SK-N-MC (cell line): ENCODE results near the gene COPE.
A peak's percentile ranks its signal among the peaks of the same experiment; 100 is the strongest.

Source experiments
- DNase-seq: peaks from one replicate; pipeline ENCODE4 v3.0.0-alpha.2; 2011; ENCODE audit warnings: low read depth, low spot score
- H3K27ac ChIP-seq: fragments of 200-600 bp; sonication (generic); 2 replicates; pipeline ENCODE4 v1.5.1; 2016; ENCODE audit warnings: mixed run types
- H3K36me3 ChIP-seq: fragments of 200-600 bp; sonication (generic); 2 replicates; pipeline ENCODE4 v1.6.1; 2017; ENCODE audit warnings: antibody characterized with exemption, low read length, mixed read lengths; ENCODE audit not compliant: insufficient read depth
- H3K4me3 ChIP-seq: fragments of 200-600 bp; sonication (generic); 2 replicates; pipeline ENCODE4 v1.5.1; 2016
- H3K9ac ChIP-seq: fragments of 200-600 bp; sonication (generic); 2 replicates; pipeline ENCODE4 v1.8.0; 2017; ENCODE audit warnings: mixed run types, mixed read lengths; ENCODE audit not compliant: insufficient read length
- H3K9me3 ChIP-seq: fragments of 200-600 bp; sonication (generic); 2 replicates; pipeline ENCODE4 v1.6.1; 2017; ENCODE audit warnings: low read depth, mild to moderate bottlenecking, antibody characterized with exemption, low read length, moderate library complexity, mixed read lengths
- EZH2 ChIP-seq: fragments of 200-600 bp; sonication (generic); IDR thresholded peaks from one replicate; pipeline ENCODE4 v1.6.1; 2017; ENCODE audit warnings: antibody characterized with exemption
- FOXP2 ChIP-seq: optimal IDR thresholded peaks from 2 replicates; pipeline ENCODE3; 2011; ENCODE audit warnings: mild to moderate bottlenecking, moderate library complexity; ENCODE audit not compliant: insufficient read depth; ENCODE audit errors: extremely low read length, control extremely low read depth
- POLR2AphosphoS5 ChIP-seq: IDR thresholded peaks from 2 replicates; pipeline ENCODE4 v1.6.1; 2012; ENCODE audit warnings: mild to moderate bottlenecking, low read depth, low read length, borderline replicate concordance

Gene COPE

DNA sequence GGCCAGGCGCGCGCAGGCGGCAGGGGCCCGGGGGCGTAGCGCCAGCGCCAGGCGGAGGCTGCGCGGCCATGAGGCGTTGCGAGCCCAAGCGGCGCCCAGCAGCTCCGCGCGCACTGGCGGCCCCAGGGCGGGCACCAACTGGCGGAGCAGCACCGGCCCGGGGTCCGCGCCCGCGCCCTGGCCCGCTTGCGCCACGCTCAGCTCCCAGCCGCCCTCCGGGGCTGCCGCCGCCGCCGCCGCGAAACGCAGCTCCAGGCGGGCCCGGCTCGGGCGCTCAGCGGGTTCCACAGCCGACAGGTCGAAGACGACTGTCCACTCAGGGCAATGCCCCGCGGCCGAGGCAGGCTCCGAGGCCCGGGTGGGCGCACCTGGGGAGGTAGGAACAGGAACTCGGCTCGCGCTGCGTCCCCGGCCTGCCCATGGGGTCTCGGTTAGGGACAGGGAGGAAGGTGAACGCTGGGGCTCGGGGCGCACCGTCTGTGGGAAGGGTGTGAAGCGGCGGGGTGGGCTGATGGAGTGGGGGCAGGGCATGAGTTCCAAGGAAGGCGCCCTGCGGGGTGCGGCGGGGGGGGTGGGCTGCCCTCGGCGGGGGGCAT is 50.1 kb downstream of the COPE start:
- DNase-seq, result no peak
- H3K9me3 ChIP-seq, result no peaks in the 10 kb centered on the region
- no peak overlapping the region for H3K27ac ChIP-seq
- no peak overlapping the region for H3K4me3 ChIP-seq
- TF ChIP-seq FOXP2, result no peak
- TF ChIP-seq POLR2AphosphoS5, result no peak
- TF ChIP-seq EZH2, result no peak
- H3K36me3 ChIP-seq, result peaks cover 35% of the 10 kb centered on the region; the same call in 1 of the 2 replicates
- H3K9ac ChIP-seq, result no peak overlapping the region

DNA sequence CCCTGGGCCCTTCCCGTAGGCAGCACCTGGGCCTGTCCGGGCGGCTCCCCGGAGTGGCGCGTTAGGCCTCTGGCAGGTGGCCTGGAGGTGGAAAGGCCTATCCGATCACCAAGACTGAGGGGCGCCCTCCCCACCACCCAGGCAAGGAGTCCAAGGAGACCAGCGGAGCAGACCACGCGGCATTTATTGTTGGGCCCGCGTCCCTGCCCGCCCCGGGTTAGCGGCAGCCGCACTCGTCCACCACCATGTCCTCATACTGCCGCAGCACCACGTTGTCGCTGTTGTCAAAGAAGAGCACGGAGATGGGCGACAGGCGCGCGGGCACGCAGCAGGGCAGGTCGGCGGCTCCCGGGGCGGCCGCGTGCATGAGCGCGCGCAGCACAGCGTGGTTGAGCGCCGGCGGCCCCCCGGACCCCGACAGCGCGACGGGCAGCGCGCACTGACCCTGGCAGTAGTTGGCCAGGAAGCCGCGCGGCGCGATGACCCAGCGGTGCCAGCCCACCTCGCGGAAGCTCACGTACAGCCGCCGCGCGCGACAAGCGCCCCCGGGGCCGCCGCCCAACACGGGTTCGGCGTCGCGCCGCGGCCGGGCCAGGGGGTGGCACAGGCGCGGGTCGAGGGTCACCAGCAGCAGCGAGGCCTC is 50.7 kb downstream of the COPE start:
- no peak for TF ChIP-seq EZH2
- TF ChIP-seq FOXP2, result no peak
- no peak for TF ChIP-seq POLR2AphosphoS5
- Histone ChIP-seq H3K27ac (no peak overlapping the region), H3K9me3 (no peaks in the 10 kb centered on the region), H3K4me3 (no peak overlapping the region), H3K36me3 (peaks cover 41% of the 10 kb centered on the region; the same call in 1 of the 2 replicates), H3K9ac (no peak overlapping the region)
- DNase-seq, result no peak

DNA sequence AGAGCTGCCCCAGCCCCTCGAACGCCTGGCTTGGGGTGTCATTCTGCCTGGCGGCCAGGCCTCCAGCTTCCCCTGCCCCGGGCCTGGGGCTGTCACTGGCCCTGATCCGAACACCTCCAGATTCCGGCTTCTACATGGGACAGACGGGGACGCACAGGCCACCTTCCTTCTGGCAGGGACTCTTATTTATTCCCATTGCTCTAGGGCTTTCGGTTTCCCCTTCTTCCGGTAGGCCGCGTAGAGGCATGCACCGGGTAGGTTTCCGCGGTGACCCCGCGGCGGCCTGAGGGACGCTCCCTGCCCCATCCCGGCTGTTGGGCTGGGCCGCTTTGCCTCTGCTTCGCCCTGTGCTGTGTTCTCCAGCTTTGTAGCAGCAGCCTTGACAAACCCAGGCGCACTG is 51.4 kb downstream of the COPE start:
- TF ChIP-seq FOXP2 (no peak), POLR2AphosphoS5 (no peak), EZH2 (no peak)
- H3K9ac ChIP-seq, result no peak overlapping the region
- DNase-seq, result no peak
- peaks cover 45% of the 10 kb centered on the region; the same call in 1 of the 2 replicates for H3K36me3 ChIP-seq
- H3K4me3 ChIP-seq, result no peak overlapping the region
- 0 out of 2 replicates have a peak overlapping the region, but pooled peaks have one; percentile 13 for H3K27ac ChIP-seq
- no peaks in the 10 kb centered on the region for H3K9me3 ChIP-seq

DNA sequence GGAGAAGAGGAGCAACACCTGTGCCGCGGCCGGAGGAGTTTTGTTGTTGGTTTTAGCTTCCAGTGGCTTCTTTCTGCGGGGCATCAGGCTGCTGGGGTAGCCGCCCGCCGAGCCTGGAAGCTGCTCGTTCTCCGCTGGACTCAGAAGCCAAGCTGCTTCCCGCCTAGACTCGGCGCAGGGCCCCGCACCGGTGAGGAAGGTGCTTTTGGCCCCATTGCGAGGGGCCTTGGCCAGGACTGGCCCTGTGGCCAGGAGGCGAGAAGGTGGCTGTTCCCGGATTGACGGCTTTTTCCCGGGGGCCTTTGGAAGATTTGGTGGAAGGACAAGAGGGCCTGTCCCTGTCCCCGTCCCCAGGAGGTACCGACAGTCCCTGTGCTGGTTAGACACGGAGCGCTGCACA is 52.0 kb downstream of the COPE start:
- DNase-seq, result no peak
- no peak overlapping the region for H3K9ac ChIP-seq
- H3K27ac ChIP-seq, result 0 out of 2 replicates have a peak overlapping the region, but pooled peaks have one; percentile 7
- TF ChIP-seq EZH2, result no peak
- TF ChIP-seq POLR2AphosphoS5, result no peak
- TF ChIP-seq FOXP2, result no peak
- no peaks in the 10 kb centered on the region for H3K9me3 ChIP-seq
- H3K36me3 ChIP-seq, result peaks cover 47% of the 10 kb centered on the region; the same call in 1 of the 2 replicates
- no peak overlapping the region for H3K4me3 ChIP-seq

DNA sequence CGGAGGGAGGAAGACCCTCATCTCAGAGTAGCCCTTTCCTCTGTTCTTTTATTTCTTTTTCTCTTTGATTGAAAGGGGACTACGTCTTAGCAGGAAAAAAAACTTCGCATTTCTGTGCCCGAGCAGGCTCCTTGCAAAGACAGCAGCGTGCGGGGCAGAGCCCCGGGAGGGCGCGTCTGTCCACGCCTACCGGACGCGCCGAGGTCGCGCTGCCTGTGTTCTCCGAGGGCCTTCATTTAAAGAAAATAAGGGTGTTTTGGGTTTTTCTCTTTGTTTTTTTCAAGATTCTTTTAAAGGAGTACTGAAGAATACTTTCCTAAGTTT is 52.4 kb downstream of the COPE start:
- Histone ChIP-seq H3K4me3 (no peak overlapping the region), H3K9ac (no peak overlapping the region), H3K27ac (0 out of 2 replicates have a peak overlapping the region, but pooled peaks have one; percentile 7), H3K9me3 (no peaks in the 10 kb centered on the region), H3K36me3 (peaks cover 51% of the 10 kb centered on the region; the same call in 1 of the 2 replicates)
- no peak for DNase-seq
- TF ChIP-seq POLR2AphosphoS5 (no peak; the same call in 1 of the 2 replicates), FOXP2 (no peak), EZH2 (no peak)

DNA sequence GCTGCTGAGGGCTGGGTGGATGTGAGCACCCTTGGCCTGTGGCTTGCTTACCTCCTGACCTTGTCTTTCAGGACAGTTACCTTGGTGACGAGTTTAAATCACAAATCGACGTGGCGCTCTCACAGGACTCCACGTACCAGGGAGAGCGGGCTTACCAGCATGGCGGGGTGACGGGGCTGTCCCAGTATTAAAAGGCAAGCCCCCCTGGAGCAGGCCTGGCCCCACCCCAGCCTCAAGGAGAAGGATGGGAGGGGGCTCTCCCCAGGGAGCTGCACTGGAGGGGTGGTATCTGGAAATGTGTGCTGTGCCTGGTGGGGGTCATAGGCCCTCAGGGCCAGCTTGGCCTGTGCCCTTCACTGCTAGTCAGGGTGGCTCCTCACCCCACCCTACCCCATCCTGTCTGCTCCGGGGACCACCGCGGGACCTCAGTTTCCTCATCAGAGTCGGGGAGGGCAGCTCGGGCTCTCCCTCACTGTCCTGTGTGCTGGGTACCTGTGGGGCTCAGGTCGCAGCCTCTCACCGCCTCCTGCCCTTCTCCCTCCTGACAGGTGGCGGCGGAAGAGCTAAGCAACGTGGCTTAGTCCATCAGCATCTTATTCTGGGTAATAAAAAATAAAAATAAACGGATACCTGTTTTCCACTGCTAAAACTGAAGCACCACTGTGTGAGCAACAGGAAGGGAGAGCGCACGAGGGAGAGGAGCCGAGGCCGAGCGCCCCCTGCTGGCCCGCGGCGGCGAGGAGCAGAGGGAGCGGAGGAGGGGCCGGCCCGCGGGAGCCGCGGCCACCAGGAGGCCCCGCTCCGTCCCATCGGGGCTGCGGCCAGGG is 53.0 kb downstream of the COPE start:
- no peaks in the 10 kb centered on the region for H3K9me3 ChIP-seq
- no peak for TF ChIP-seq FOXP2
- no peak for TF ChIP-seq EZH2
- no peak for TF ChIP-seq POLR2AphosphoS5
- H3K9ac ChIP-seq, result no peak overlapping the region
- H3K4me3 ChIP-seq, result no peak overlapping the region
- DNase-seq, result no peak
- H3K27ac ChIP-seq, result no peak overlapping the region
- H3K36me3 ChIP-seq, result peaks cover 55% of the 10 kb centered on the region

DNA sequence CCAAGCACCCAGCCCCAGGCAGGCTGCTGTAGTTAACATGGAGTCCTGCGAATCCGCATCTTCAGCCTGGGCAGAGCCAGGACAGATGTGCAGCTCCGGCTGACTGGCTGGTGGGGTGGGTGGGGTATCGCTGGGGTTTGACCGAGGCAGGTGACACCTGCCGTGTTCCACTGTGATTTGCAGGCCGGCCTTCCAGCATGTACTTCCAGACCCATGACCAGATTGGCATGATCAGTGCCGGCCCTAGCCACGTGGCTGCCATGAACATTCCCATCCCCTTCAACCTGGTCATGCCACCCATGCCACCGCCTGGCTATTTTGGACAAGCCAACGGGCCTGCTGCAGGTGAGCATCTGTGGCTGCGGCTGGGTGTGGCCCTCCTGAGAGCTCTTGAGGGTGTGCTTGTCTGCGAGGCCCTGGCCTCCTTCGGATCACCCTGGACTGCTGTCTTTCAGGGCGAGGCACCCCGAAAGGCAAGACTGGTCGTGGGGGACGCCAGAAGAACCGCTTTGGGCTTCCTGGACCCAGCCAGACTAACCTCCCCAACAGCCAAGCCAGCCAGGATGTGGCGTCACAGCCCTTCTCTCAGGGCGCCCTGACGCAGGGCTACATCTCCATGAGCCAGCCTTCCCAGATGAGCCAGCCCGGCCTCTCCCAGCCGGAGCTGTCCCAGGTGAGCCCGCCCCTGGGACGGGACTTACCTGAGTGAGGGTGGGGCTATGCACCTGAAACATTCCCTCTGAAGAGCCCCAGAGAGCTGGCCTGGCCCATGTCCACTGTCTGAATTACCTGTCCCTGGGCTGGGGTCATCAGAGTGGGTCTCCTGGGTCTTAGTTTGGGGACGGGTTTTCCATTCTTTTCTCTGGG is 53.8 kb downstream of the COPE start:
- Histone ChIP-seq H3K36me3 (peaks cover 64% of the 10 kb centered on the region), H3K9ac (no peak overlapping the region), H3K27ac (no peak overlapping the region), H3K9me3 (no peaks in the 10 kb centered on the region), H3K4me3 (no peak overlapping the region)
- DNase-seq, result no peak
- TF ChIP-seq FOXP2, result no peak
- TF ChIP-seq POLR2AphosphoS5, result no peak
- TF ChIP-seq EZH2, result no peak

DNA sequence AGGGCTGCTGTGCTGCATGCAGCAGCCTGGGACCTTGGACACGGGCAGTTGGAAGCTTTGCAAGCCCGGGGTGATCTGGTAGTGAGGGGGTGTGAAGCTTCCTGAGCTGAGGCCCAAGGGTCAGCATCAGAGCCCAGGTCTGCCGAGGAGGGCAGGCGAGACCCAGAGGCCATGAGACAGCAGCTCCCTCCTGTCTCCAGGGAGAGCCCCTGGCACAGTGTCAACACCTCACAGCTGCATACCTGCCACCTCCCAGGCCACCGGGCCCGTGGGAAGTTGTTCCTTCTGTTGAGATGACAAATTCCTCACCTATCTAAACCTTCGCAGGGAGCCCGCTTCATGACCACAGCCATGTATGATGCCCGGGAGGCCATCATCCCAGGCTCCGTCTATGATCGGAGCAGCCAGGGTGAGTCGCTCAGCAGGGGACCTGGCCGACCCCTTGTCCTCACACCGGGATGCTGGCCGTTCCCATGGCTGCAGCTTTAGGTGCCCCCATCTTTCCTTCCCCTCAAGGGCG is 55.3 kb downstream of the COPE start:
- H3K27ac ChIP-seq, result no peak overlapping the region
- peaks cover 78% of the 10 kb centered on the region for H3K36me3 ChIP-seq
- no peak for TF ChIP-seq EZH2
- no peak for TF ChIP-seq FOXP2
- no peak for DNase-seq
- H3K9me3 ChIP-seq, result no peaks in the 10 kb centered on the region
- no peak overlapping the region for H3K9ac ChIP-seq
- H3K4me3 ChIP-seq, result no peak overlapping the region
